GM12875 (cell line): ENCODE results near the gene MAGOHB.
"Not testable (repeated sequence)": the region's sequence is repeated elsewhere in the genome, so short reads cannot be mapped to it uniquely, and the experiment has no call there.

ENCODE experiments used
- H3K4me3 ChIP-seq: one replicate; pipeline ENCODE4 v1.5.1; 2011; ENCODE audit warnings: low read depth, low read length, control low read depth
- CTCF ChIP-seq: IDR thresholded peaks from 2 replicates; pipeline ENCODE4 v1.5.1; 2011; ENCODE audit warnings: low read depth, mild to moderate bottlenecking, control low read depth, inconsistent platforms, low read length, moderate library complexity, borderline replicate concordance; ENCODE audit not compliant: insufficient read depth

Gene MAGOHB

GRCh38 chr12:10613349-10614055 is at the start of gene MAGOHB:
Gene MAGOHB (minus strand): TSS chr12:10613609. CDS start chr12:10613532, 77 bp downstream.
- peak within 1 kb of the TSS; percentile 76 for H3K4me3 ChIP-seq
- TF ChIP-seq CTCF, result no peak

GRCh38 chr12:10661338-10661737 is 47.9 kb upstream of the MAGOHB start:
- no peak overlapping the region for H3K4me3 ChIP-seq
- no peak for TF ChIP-seq CTCF

- TF ChIP-seq CTCF, result no peak
- no peak overlapping the region for H3K4me3 ChIP-seq
These were observed 40.6 kb upstream of the MAGOHB start for GRCh38 chr12:10654003-10654402.

- no peak overlapping the region for H3K4me3 ChIP-seq
These were observed 38.8 kb upstream of the MAGOHB start for GRCh38 chr12:10652192-10652591.

GRCh38 chr12:10646576-10646975 is 33.2 kb upstream of the MAGOHB start:
- H3K4me3 ChIP-seq, result not testable (repeated sequence)

More at GRCh38 chr12:10652192-10652591, 38.8 kb upstream of the MAGOHB start:
- TF ChIP-seq CTCF, result no peak

GRCh38 chr12:10645910-10646309 is 32.5 kb upstream of the MAGOHB start:
- no peak for TF ChIP-seq CTCF

GRCh38 chr12:10641735-10642500 is 28.5 kb upstream of the MAGOHB start:
- no peak overlapping the region for H3K4me3 ChIP-seq
- TF ChIP-seq CTCF, result no peak

More at GRCh38 chr12:10645910-10646309, 32.5 kb upstream of the MAGOHB start:
- H3K4me3 ChIP-seq, result no peak overlapping the region
